Measurements from ENCODE around the gene PSAT1. TPM values are rescaled to one million over a fixed set of nuclear protein-coding genes. Genes with fewer than 3 reads are reported as not detected.

The PSAT1 gene
- total and polyA plus RNA-seq, 2 of the 8 experiments (the other 6 are each of a cell fraction or from before 2014, with no cell fraction given): 204 to 341 TPM

DNA sequence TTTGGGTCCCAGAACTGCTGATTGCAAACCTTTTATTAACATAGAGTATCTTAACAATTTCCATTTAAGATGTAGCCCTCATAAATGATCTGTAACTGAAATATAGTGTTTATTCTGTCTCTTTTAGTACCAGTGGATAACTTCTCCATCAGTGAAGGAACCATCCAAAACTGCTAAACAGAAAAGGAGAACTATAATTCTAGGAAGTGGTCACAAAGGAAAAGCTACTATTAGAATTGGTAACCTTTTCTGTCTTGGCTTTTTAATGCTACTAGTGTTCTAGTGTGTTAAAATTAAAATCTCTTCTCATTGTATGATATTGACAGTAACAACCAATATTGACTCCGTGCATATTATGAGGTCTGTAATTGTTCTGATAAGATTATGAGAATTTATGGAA, 48.3 kb upstream of the PSAT1 start (continued):
- no peak for TF ChIP-seq GABPA (IDR thresholded peaks at IDR 0.05; ENCODE audit: borderline replicate concordance, insufficient read depth, low read length)
- TF ChIP-seq ZNF274 (IDR thresholded peaks at IDR 0.05; ENCODE audit: borderline replicate concordance, extremely low read depth, low read length): no peak
- no peak for TF ChIP-seq SUZ12 (IDR thresholded peaks at IDR 0.05; ENCODE audit: low read length)
- TF ChIP-seq POLR2AphosphoS5 (IDR thresholded peaks at IDR 0.05; ENCODE audit: low read depth, low read length): no peak
- no peak for TF ChIP-seq TEAD4 (IDR thresholded peaks at IDR 0.05; ENCODE audit: low read depth, low read length)
- TF ChIP-seq SP2 (IDR thresholded peaks at IDR 0.05; ENCODE audit: low read length): no peak
- no peak for TF ChIP-seq RBBP5 (IDR thresholded peaks at IDR 0.05; ENCODE audit: borderline replicate concordance, low read depth, low read length)

All from H1 (cell line).